Fibroblast of villous mesenchyme (primary cell): ENCODE results near the gene ASTN2. TPM values are rescaled to one million over a fixed set of nuclear protein-coding genes. Genes with fewer than 3 reads are reported as not detected.

ENCODE experiments used
- DNase-seq: peaks from one replicate; pipeline ENCODE4 v3.0.0-alpha.2; 2010; ENCODE audit warnings: low read depth
- H3K4me3 ChIP-seq: 2 replicates; pipeline ENCODE4 v1.5.1; 2011; ENCODE audit warnings: low read depth, mild to moderate bottlenecking, low read length
- CTCF ChIP-seq: IDR thresholded peaks from 2 replicates; pipeline ENCODE4 v1.5.1; 2012; ENCODE audit warnings: low read depth, mild to moderate bottlenecking, low read length; ENCODE audit not compliant: insufficient read depth
- total RNA-seq: library from RNA; depleted of rRNA; stranded (reverse); fragments of >200 nt; gene quantifications from 2 replicates; pipeline ENCODE4 v1.2.3, GENCODE V29; 2012

ASTN2 gene
- total RNA-seq, 1 donor, result 5.6 TPM

GRCh38 chr9:116449949-116450348 lies 964.9 kb downstream of the ASTN2 start:
- no peak overlapping the region for H3K4me3 ChIP-seq
- no peak for TF ChIP-seq CTCF
- no peak for DNase-seq

- H3K4me3 ChIP-seq, result no peak overlapping the region
- no peak for DNase-seq
- no peak for TF ChIP-seq CTCF
These were observed 966.4 kb downstream of the ASTN2 start for GRCh38 chr9:116448431-116448830.

GRCh38 chr9:116447934-116448333 lies 966.9 kb downstream of the ASTN2 start:
- TF ChIP-seq CTCF, result no peak
- H3K4me3 ChIP-seq, result no peak overlapping the region
- no peak for DNase-seq

- H3K4me3 ChIP-seq, result no peak overlapping the region
- no peak for TF ChIP-seq CTCF
- DNase-seq, result no peak
These were observed 972.3 kb downstream of the ASTN2 start for GRCh38 chr9:116442528-116442927.

GRCh38 chr9:116437411-116438370 lies 977.2 kb downstream of the ASTN2 start:
- H3K4me3 ChIP-seq, result no peak overlapping the region
- no peak for TF ChIP-seq CTCF
- DNase-seq, result peak; percentile 94

GRCh38 chr9:116436121-116436520 lies 978.7 kb downstream of the ASTN2 start:
- TF ChIP-seq CTCF, result no peak
- no peak for DNase-seq
- no peak overlapping the region for H3K4me3 ChIP-seq
